Liver (tissue), 9 donors: Measurements from ENCODE around the gene TAF15. TPM values are rescaled to one million over a fixed set of nuclear protein-coding genes. Genes with fewer than 3 reads are reported as not detected.

Source experiments
- DNase-seq: peaks from one replicate; pipeline ENCODE4 v3.0.0-alpha.2; 2017; ENCODE audit warnings: low spot score
- H3K27ac ChIP-seq, 2 donors: one replicate each; pipeline ENCODE4 v1.7.0; 2013; ENCODE audit warnings: inconsistent platforms in 2 of 2, low read length in 2 of 2, control low read depth in 1 of 2, low read depth in 1 of 2, mild to moderate bottlenecking in 1 of 2
- H3K27me3 ChIP-seq, 4 donors: one replicate each; pipeline versions ENCODE4 v1.6.1 to v1.7.0; 2013; ENCODE audit warnings: low read length in 3 of 4, inconsistent platforms in 1 of 4, mild to moderate bottlenecking in 1 of 4, moderate library complexity in 1 of 4; ENCODE audit not compliant: control insufficient read depth in 4 of 4, insufficient read depth in 4 of 4
- H3K36me3 ChIP-seq, 4 donors: one replicate each; pipeline versions ENCODE4 v1.6.1 to v1.7.0; 2013; ENCODE audit warnings: low read length in 3 of 4, mild to moderate bottlenecking in 3 of 4, low read depth in 1 of 4, moderate library complexity in 1 of 4; ENCODE audit not compliant: control insufficient read depth in 4 of 4, insufficient read depth in 3 of 4
- H3K4me1 ChIP-seq, 4 donors: one replicate each; pipeline versions ENCODE4 v1.6.1 to v1.7.0; 2013; ENCODE audit warnings: low read length in 3 of 4, mild to moderate bottlenecking in 3 of 4, moderate library complexity in 1 of 4; ENCODE audit not compliant: control insufficient read depth in 4 of 4, insufficient read depth in 4 of 4
- H3K4me3 ChIP-seq, 3 donors: one replicate each; pipeline versions ENCODE4 v1.6.1 to v1.7.0; 2013; ENCODE audit warnings: low read length in 3 of 3, control low read depth in 1 of 3, low read depth in 1 of 3, mild to moderate bottlenecking in 1 of 3
- H3K9ac ChIP-seq, 2 donors: one replicate each; pipeline ENCODE4 v1.7.0; 2013; ENCODE audit warnings: low read length in 2 of 2, mild to moderate bottlenecking in 2 of 2, moderate library complexity in 2 of 2, control low read depth in 1 of 2, low read depth in 1 of 2
- H3K9me3 ChIP-seq, 4 donors: one replicate each; pipeline versions ENCODE4 v1.6.1 to v1.7.0; 2013; ENCODE audit warnings: low read length in 3 of 4; ENCODE audit not compliant: control insufficient read depth in 4 of 4
- EGR1 ChIP-seq, 2 donors: IDR thresholded peaks; 2 replicates each; pipeline ENCODE4 v1.6.1; 2016 to 2018; ENCODE audit warnings: antibody characterized with exemption in 2 of 2, low read depth in 2 of 2
- FOXA1 ChIP-seq: IDR thresholded peaks from 2 replicates; pipeline ENCODE4 v1.6.1; 2016; ENCODE audit warnings: antibody characterized with exemption
- FOXA2 ChIP-seq: IDR thresholded peaks from 2 replicates; pipeline ENCODE4 v1.6.1; 2016; ENCODE audit warnings: antibody characterized with exemption
- GABPA ChIP-seq, 2 donors: IDR thresholded peaks in 1 of 2; conservative IDR thresholded peaks in 1 of 2; 2 replicates each; pipeline ENCODE4 v1.6.1; 2016; ENCODE audit warnings: antibody characterized with exemption in 2 of 2, mild to moderate bottlenecking in 1 of 2, moderate library complexity in 1 of 2
- HNF4A ChIP-seq, 2 donors: conservative IDR thresholded peaks; 2 replicates each; pipeline ENCODE4 v1.6.1; 2016; ENCODE audit warnings: antibody characterized with exemption in 2 of 2, mild to moderate bottlenecking in 2 of 2
- HNF4G ChIP-seq: IDR thresholded peaks from 2 replicates; pipeline ENCODE4 v1.6.1; 2016; ENCODE audit warnings: antibody characterized with exemption
- JUND ChIP-seq, 2 donors: IDR thresholded peaks; 2 replicates each; pipeline ENCODE4 v1.6.1; 2016; ENCODE audit warnings: antibody characterized with exemption in 2 of 2
- NR2F2 ChIP-seq: IDR thresholded peaks from 2 replicates; pipeline ENCODE4 v1.6.1; 2016; ENCODE audit warnings: antibody characterized with exemption
- RAD21 ChIP-seq, 2 donors: IDR thresholded peaks; 2 replicates each; pipeline ENCODE4 v1.6.1; 2016; ENCODE audit warnings: antibody characterized with exemption in 2 of 2, mild to moderate bottlenecking in 2 of 2
- RXRA ChIP-seq, 2 donors: IDR thresholded peaks; 2 replicates each; pipeline ENCODE4 v1.6.1; 2017 to 2018; ENCODE audit warnings: antibody characterized with exemption in 2 of 2, mild to moderate bottlenecking in 1 of 2
- SP1 ChIP-seq: IDR thresholded peaks from 2 replicates; pipeline ENCODE4 v1.6.1; 2018; ENCODE audit warnings: antibody characterized with exemption, mild to moderate bottlenecking
- TAF1 ChIP-seq: conservative IDR thresholded peaks from 2 replicates; pipeline ENCODE4 v1.6.1; 2016; ENCODE audit warnings: antibody characterized with exemption, mild to moderate bottlenecking
- YY1 ChIP-seq: IDR thresholded peaks from 2 replicates; pipeline ENCODE4 v1.6.1; 2016; ENCODE audit warnings: antibody characterized with exemption, mild to moderate bottlenecking
- WGBS: extraction: QIAGEN DNeasy Blood & Tissue Kit; methylation state at CpG from one replicate; pipeline ENCODE4 v1.1.7; 2013; 5-methylcytosine and 5-hydroxymethylcytosine counted together
- polyA plus RNA-seq, 2 donors: library from polyadenylated mRNA; stranded (reverse) in 1 of 2; unstranded in 1 of 2; fragments of 200-250 nt in 1 of 2; fragments of >200 nt in 1 of 2; fragmentation: Nextera tagmentation in 1 of 2; extraction: Ambion mirVana in 1 of 2; gene quantifications; one replicate each; pipeline versions ENCODE4 v1.2.1 to v1.2.3, GENCODE V29; 2013 to 2015
- total RNA-seq, 2 donors: library from RNA; depleted of rRNA; stranded (reverse); fragments of >200 nt; gene quantifications; one replicate each; pipeline ENCODE4 v1.2.3, GENCODE V29; 2014
- TF ChIP-seq, protein P1 (sequence below): IDR thresholded peaks from 2 replicates; pipeline ENCODE4 v1.6.1; 2016; ENCODE audit warnings: antibody characterized with exemption
- TF ChIP-seq, protein P2 (sequence below): fragments of 150-350 bp; IDR thresholded peaks from 2 replicates; pipeline ENCODE4 v1.5.1; 2017; ENCODE audit warnings: improper control_type of control experiment, low read depth, low read length; ENCODE audit not compliant: missing input control
- TF ChIP-seq, protein P3 (sequence below): IDR thresholded peaks from 2 replicates; pipeline ENCODE4 v1.6.1; 2016; ENCODE audit warnings: antibody characterized with exemption, mild to moderate bottlenecking
- TF ChIP-seq, protein P4 (sequence below): IDR thresholded peaks from 2 replicates; pipeline ENCODE4 v1.6.1; 2016; ENCODE audit warnings: antibody characterized with exemption
- TF ChIP-seq, protein P5 (sequence below): IDR thresholded peaks from 2 replicates; pipeline ENCODE4 v1.6.1; 2016; ENCODE audit warnings: antibody characterized with exemption
- donor health status: healthy.
- donor health status: healthy.
- donor health status: healthy.
- donor health status: healthy.
- donor health status: healthy.

The TAF15 gene
- total and polyA plus RNA-seq, 4 donors: 13.5 to 75.0 (median 67.6) TPM

GRCh38 chr17:35760587-35760986 lies 48.7 kb upstream of the TAF15 start, which contains the start of gene C17orf50:
TSS of gene C17orf50 (plus strand) at chr17:35760887. CDS start at chr17:35760942, 55 bp downstream.
- DNase-seq: no peak
- Histone ChIP-seq H3K9ac (no peak within 1 kb of the TSS), H3K27me3 (no peaks in the 10 kb centered on the region), H3K4me3 (no peak within 1 kb of the TSS), H3K9me3 (no peaks in the 10 kb centered on the region), H3K36me3 (no peaks in the 10 kb centered on the region), H3K4me1 (peaks cover 2 to 12% (median 6%) of the 10 kb centered on the region in 4 donors), H3K27ac (no peak within 1 kb of the TSS)
- TF ChIP-seq FOXA1: no peak
- TF ChIP-seq NR2F2: no peak
- TF ChIP-seq, protein P1, sequence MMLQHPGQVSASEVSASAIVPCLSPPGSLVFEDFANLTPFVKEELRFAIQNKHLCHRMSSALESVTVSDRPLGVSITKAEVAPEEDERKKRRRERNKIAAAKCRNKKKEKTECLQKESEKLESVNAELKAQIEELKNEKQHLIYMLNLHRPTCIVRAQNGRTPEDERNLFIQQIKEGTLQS: no peak
- no peak for TF ChIP-seq RAD21 (IDR thresholded peaks at IDR 0.05)
- TF ChIP-seq JUND (IDR thresholded peaks at IDR 0.05): no peak
- TF ChIP-seq, protein P2, sequence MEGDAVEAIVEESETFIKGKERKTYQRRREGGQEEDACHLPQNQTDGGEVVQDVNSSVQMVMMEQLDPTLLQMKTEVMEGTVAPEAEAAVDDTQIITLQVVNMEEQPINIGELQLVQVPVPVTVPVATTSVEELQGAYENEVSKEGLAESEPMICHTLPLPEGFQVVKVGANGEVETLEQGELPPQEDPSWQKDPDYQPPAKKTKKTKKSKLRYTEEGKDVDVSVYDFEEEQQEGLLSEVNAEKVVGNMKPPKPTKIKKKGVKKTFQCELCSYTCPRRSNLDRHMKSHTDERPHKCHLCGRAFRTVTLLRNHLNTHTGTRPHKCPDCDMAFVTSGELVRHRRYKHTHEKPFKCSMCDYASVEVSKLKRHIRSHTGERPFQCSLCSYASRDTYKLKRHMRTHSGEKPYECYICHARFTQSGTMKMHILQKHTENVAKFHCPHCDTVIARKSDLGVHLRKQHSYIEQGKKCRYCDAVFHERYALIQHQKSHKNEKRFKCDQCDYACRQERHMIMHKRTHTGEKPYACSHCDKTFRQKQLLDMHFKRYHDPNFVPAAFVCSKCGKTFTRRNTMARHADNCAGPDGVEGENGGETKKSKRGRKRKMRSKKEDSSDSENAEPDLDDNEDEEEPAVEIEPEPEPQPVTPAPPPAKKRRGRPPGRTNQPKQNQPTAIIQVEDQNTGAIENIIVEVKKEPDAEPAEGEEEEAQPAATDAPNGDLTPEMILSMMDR: no peak
- TF ChIP-seq, protein P3, sequence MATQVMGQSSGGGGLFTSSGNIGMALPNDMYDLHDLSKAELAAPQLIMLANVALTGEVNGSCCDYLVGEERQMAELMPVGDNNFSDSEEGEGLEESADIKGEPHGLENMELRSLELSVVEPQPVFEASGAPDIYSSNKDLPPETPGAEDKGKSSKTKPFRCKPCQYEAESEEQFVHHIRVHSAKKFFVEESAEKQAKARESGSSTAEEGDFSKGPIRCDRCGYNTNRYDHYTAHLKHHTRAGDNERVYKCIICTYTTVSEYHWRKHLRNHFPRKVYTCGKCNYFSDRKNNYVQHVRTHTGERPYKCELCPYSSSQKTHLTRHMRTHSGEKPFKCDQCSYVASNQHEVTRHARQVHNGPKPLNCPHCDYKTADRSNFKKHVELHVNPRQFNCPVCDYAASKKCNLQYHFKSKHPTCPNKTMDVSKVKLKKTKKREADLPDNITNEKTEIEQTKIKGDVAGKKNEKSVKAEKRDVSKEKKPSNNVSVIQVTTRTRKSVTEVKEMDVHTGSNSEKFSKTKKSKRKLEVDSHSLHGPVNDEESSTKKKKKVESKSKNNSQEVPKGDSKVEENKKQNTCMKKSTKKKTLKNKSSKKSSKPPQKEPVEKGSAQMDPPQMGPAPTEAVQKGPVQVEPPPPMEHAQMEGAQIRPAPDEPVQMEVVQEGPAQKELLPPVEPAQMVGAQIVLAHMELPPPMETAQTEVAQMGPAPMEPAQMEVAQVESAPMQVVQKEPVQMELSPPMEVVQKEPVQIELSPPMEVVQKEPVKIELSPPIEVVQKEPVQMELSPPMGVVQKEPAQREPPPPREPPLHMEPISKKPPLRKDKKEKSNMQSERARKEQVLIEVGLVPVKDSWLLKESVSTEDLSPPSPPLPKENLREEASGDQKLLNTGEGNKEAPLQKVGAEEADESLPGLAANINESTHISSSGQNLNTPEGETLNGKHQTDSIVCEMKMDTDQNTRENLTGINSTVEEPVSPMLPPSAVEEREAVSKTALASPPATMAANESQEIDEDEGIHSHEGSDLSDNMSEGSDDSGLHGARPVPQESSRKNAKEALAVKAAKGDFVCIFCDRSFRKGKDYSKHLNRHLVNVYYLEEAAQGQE: no peak
- TF ChIP-seq TAF1: no peak
- TF ChIP-seq HNF4G: no peak
- TF ChIP-seq, protein P4, sequence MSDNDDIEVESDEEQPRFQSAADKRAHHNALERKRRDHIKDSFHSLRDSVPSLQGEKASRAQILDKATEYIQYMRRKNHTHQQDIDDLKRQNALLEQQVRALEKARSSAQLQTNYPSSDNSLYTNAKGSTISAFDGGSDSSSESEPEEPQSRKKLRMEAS: no peak
- no peak for TF ChIP-seq HNF4A (conservative IDR thresholded peaks at IDR 0.05)
- no peak for TF ChIP-seq SP1
- TF ChIP-seq EGR1 (IDR thresholded peaks at IDR 0.05; ENCODE audit: low read depth in 2 of 2): no peak
- TF ChIP-seq, protein P5, sequence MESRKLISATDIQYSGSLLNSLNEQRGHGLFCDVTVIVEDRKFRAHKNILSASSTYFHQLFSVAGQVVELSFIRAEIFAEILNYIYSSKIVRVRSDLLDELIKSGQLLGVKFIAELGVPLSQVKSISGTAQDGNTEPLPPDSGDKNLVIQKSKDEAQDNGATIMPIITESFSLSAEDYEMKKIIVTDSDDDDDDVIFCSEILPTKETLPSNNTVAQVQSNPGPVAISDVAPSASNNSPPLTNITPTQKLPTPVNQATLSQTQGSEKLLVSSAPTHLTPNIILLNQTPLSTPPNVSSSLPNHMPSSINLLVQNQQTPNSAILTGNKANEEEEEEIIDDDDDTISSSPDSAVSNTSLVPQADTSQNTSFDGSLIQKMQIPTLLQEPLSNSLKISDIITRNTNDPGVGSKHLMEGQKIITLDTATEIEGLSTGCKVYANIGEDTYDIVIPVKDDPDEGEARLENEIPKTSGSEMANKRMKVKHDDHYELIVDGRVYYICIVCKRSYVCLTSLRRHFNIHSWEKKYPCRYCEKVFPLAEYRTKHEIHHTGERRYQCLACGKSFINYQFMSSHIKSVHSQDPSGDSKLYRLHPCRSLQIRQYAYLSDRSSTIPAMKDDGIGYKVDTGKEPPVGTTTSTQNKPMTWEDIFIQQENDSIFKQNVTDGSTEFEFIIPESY: no peak
- TF ChIP-seq RXRA (IDR thresholded peaks at IDR 0.05): no peak
- TF ChIP-seq YY1: no peak
- TF ChIP-seq GABPA (IDR thresholded peaks at IDR 0.05 in 1 of 2, conservative IDR thresholded peaks at IDR 0.05 in 1 of 2): no peak
- no peak for TF ChIP-seq FOXA2
- WGBS: 96% methylated on average over 1 of the region's 1 CpG
